Memory B cell (primary cell): Measurements from ENCODE around the gene FLNB.
"Not testable (repeated sequence)": the region's sequence is repeated elsewhere in the genome, so short reads cannot be mapped to it uniquely, and the experiment has no call there.

Source experiments
- ATAC-seq: fragments of 150-1000 bp; cut with Tn5 transposase; 2 replicates; pipeline ENCODE4 v1.10.0; 2021; ENCODE audit warnings: low read depth, mild to moderate bottlenecking, moderate library complexity
- DNase-seq, 2 donors: peaks; one replicate each; pipeline ENCODE4 v3.0.0; 2022; ENCODE audit warnings: low spot score in 2 of 2
- H3K27ac Mint-ChIP-seq: one replicate; pipeline ENCODE4 v1.8.0; 2022; ENCODE audit warnings: mild to moderate bottlenecking, moderate library complexity, mixed read lengths
- H3K27me3 Mint-ChIP-seq: one replicate; pipeline ENCODE4 v1.8.0; 2022; ENCODE audit warnings: mixed read lengths
- H3K36me3 Mint-ChIP-seq: one replicate; pipeline ENCODE4 v1.8.0; 2022; ENCODE audit warnings: mild to moderate bottlenecking, mixed read lengths
- H3K4me1 Mint-ChIP-seq: one replicate; pipeline ENCODE4 v1.8.0; 2022; ENCODE audit warnings: mixed read lengths
- H3K4me3 Mint-ChIP-seq: one replicate; pipeline ENCODE4 v1.8.0; 2022; ENCODE audit warnings: mild to moderate bottlenecking, moderate library complexity, mixed read lengths
- H3K9me3 Mint-ChIP-seq: one replicate; pipeline ENCODE4 v1.8.0; 2022; ENCODE audit warnings: mixed read lengths

FLNB gene

DNA sequence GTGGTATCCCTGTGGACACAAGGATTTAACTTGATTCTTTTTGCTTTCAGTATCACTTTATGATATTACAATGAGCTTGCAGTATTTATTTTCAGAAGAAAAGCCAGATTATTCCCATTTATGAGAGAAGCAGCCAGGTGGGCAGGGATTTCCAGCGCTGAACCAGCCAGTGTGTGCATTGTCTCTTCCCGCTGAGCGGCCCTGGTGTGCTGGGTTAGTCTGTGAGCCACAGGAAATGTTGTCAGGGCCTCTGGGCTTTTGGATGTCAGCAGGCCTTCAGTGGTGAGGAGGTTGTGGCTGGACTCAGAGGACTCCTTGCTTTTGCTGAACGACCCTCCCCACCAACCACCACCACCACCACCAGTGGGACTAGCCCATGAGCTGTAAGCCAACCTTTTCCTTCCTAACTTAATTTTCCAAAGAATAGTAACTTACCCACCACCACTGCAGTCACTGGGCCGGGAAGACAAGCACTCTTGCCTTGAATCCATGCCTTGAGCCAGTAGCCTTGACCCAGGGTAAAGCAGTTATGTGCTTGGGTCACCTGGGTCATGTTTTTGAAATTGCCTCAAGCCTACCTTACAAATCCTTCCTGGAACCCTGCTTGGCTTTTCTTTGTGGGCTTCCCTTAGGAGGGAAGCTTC lies 33.1 kb downstream of the FLNB start:
- Mint-ChIP-seq H3K4me1 (peaks cover 25% of the 10 kb centered on the region), H3K36me3 (peaks cover 3% of the 10 kb centered on the region), H3K4me3 (no peak overlapping the region), H3K27ac (peak overlapping the region; percentile 73), H3K27me3 (no peaks in the 10 kb centered on the region), H3K9me3 (no peaks in the 10 kb centered on the region)
- DNase-seq, result no peak
- ATAC-seq, result no peak

DNA sequence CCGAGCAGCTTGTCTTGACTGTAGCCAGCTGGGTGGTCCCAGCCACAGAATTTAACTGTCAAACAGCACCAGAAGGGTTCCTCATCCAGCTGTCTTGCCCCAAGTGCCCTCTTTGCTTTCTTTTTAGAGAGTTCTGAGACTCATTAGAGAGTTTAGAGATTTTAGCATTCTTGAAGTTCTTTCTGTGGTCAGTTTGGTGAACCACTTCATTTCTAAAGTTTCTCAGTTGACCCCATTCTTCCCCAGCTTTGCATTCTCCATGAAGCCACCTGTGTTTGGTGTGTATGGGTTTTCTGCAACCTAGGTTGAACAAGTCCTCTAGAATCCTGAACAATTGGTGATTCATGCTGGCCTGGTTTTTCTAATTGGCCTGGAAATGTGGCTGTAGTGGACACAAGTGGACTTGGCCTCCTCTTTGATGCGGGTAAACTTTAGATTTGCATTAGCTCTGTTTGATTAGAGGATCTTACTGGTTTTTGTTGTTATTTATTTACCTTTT lies 33.7 kb downstream of the FLNB start:
- H3K27ac Mint-ChIP-seq, result peak overlapping the region; percentile 73
- H3K4me3 Mint-ChIP-seq, result no peak overlapping the region
- DNase-seq, result no peak
- H3K9me3 Mint-ChIP-seq, result no peaks in the 10 kb centered on the region
- H3K27me3 Mint-ChIP-seq, result no peaks in the 10 kb centered on the region
- peaks cover 5% of the 10 kb centered on the region for H3K36me3 Mint-ChIP-seq
- H3K4me1 Mint-ChIP-seq, result peaks cover 28% of the 10 kb centered on the region
- no peak for ATAC-seq

DNA sequence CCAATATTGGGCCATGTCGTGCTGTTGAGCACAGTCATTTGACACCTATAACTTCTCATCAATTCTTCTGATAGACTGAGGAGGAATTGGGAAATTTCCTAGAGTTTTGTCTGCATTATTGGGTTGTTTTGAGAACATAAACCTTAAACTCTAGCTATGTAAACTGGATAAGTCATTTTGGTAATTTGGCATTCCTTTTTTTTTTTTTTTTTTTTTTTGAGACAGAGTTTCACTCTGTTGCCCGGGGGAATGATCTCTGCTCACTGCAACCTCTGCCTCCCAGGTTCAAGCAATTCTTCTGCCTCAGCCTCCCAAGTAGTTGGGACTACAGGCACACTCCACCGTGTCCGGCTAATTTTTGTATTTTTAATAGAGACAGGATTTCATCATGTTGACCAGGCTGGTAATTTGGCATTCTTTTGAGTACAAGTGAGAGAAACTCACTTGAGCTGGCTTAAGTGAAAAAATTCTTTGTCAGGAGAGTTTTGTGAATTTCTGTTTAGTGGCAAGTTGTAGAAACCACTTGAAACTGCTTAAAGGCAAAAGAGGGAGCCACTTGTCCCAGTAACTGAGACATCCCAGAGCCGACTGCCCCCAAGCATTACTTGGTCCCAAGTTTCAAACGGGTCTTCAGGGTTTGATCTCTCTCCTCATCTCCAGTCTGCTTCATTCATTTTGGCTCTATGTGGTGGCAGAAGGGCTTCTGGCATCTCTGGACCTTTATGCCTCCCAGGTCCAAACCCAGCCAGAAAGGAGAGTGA lies 34.9 kb downstream of the FLNB start:
- H3K36me3 Mint-ChIP-seq, result peaks cover 5% of the 10 kb centered on the region
- peaks cover 27% of the 10 kb centered on the region for H3K4me1 Mint-ChIP-seq

DNA sequence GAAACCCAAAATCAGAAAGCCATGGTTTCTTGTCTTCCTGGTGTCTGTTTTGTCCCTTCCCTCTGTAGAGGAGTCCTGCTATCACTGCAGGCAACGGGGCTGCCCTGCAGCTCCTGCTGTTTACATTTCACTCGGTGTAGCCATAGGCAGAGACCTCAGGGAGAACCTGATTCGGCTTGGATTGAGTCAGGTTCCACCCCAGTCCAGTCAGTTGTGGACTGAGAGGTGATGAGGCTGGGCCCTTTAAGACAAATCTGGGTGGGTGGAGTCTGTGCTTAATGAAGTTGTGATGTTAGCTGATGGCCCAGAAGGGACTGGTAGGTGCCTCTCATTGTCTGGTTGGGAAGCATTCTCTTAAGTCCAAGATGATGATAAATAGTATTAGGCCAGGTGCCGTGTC lies 35.7 kb downstream of the FLNB start:
- ATAC-seq (no peak), DNase-seq (no peak)
- Mint-ChIP-seq H3K27me3 (no peaks in the 10 kb centered on the region), H3K4me1 (peaks cover 26% of the 10 kb centered on the region), H3K36me3 (peaks cover 5% of the 10 kb centered on the region), H3K9me3 (no peaks in the 10 kb centered on the region), H3K4me3 (no peak overlapping the region), H3K27ac (no peak overlapping the region)

More for the DNA sequence above, 34.9 kb downstream of the FLNB start:
- Mint-ChIP-seq H3K27me3 (no peaks in the 10 kb centered on the region), H3K4me3 (no peak overlapping the region), H3K27ac (peak overlapping the region; percentile 74), H3K9me3 (no peaks in the 10 kb centered on the region)
- DNase-seq (no peak), ATAC-seq (no peak)

DNA sequence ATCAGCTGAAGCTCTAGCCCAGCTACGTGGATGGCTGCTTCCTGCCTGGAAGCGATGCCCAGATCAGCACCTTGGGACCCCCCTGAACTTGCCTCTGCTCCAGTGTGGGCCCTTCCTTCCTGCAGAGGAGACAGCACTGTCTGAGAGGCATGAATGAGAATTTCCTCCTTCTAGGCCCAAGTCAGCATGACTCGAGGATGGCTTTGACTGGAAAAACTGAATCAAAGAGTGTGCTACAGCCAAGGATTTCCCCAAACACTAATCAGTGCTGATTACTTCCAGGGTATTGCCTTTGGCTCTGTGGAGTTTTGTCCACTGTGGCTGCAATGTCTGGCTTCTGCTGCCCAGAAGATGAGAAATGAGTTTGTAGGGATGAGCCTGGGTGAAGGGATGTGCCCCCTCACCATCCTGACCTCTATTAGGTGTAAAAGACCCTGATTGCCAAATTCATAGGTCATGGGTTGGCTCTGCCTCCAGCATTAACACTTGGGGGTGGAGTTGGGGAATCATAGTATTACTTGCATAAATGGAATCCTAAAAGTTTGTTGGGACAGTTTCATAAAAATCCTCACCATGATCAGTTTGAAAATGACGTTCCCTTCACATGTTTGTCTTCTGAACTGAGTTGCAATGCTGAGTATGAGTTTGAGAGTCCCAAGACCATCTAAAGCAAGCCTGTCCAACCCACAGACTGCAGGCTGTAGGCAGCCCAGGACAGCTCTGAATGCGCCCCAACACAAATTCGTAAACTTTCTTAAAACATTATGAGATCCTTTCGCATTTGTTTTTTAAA lies 36.7 kb downstream of the FLNB start:
- H3K4me3 Mint-ChIP-seq, result no peak overlapping the region
- peaks cover 5% of the 10 kb centered on the region for H3K36me3 Mint-ChIP-seq
- DNase-seq, result no peak
- no peak overlapping the region for H3K27ac Mint-ChIP-seq
- peaks cover 26% of the 10 kb centered on the region for H3K4me1 Mint-ChIP-seq
- no peaks in the 10 kb centered on the region for H3K27me3 Mint-ChIP-seq
- no peak for ATAC-seq
- no peaks in the 10 kb centered on the region for H3K9me3 Mint-ChIP-seq

DNA sequence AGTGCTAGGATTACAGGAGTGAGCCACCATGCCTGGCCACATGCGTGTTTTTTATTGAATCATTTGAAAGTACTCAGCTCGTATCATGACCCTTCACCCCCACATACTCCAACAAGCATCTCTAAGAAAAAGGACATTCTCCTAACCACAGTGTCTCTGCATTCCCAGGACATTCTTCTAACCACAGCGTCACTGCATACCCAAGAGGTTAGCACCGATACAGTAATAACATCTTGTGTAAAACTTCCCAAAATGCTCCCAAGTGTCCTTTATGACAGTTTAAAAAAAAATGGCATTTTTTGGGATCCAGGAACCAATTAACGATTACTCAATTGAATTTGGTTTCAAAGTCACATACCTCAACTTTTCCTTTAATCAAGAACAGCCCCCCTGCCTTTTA lies 39.6 kb downstream of the FLNB start:
- DNase-seq (no peak), ATAC-seq (no peak)
- Mint-ChIP-seq H3K9me3 (no peaks in the 10 kb centered on the region), H3K27ac (no peak overlapping the region), H3K4me1 (peaks cover 23% of the 10 kb centered on the region), H3K27me3 (no peaks in the 10 kb centered on the region), H3K4me3 (no peak overlapping the region), H3K36me3 (peaks cover 5% of the 10 kb centered on the region)

DNA sequence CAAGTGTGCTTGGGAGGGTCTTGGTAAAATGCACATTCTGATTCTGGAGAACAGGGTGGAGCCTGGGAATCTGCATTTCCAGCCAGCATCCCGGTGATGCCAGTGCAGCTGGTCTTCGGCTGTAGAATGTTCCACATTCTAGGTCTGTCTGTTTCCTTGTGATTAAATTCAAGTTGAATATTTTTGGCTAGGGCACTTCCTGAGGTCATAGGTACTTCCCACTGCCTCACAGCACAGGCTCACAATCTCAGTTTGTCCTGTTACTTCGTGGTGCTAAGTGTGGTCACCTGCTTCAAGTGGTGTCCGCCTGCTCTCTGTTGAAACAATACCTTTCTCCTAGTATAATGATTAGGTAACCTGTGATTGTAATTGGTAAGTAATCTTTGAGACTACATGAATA lies 40.1 kb downstream of the FLNB start:
- H3K4me3 Mint-ChIP-seq, result no peak overlapping the region
- peaks cover 5% of the 10 kb centered on the region for H3K36me3 Mint-ChIP-seq
- no peak overlapping the region for H3K27ac Mint-ChIP-seq
- peaks cover 24% of the 10 kb centered on the region for H3K4me1 Mint-ChIP-seq
- DNase-seq (no peak), ATAC-seq (no peak)
- no peaks in the 10 kb centered on the region for H3K27me3 Mint-ChIP-seq
- H3K9me3 Mint-ChIP-seq, result no peaks in the 10 kb centered on the region

DNA sequence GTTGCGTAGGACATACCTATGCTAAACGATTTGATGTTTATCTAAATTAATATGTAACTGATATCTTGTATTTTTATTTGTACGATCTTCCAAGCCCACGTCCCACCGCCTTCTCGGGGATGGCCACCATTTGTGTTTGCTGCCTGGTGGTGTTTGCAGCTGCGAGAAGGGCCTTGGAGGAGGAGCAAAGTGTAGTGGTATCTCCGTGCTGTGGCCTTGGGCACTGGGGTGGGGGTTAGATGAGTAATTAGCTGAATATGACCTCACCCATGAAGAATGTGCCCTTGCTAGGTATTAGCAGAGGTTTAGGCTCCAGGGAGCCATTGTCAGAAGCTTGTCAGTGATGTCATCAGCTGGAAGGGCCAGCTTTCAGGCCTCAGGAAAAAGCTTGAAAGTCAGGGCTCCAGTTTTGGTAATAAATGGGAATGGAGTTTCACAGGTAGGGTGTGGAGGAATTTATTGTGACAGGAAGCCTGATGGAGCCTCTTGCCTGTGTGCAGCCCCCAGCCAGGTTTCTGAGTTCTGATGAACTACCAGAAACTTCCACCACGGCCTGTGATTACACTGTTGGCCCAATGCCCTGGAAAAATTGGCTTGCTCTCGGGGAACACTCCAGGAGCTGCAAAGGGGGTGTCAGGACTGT lies 41.0 kb downstream of the FLNB start:
- Mint-ChIP-seq H3K4me1 (peaks cover 25% of the 10 kb centered on the region), H3K36me3 (peaks cover 7% of the 10 kb centered on the region), H3K27ac (no peak overlapping the region), H3K27me3 (no peaks in the 10 kb centered on the region), H3K9me3 (no peaks in the 10 kb centered on the region), H3K4me3 (no peak overlapping the region)
- ATAC-seq, result no peak
- no peak for DNase-seq

DNA sequence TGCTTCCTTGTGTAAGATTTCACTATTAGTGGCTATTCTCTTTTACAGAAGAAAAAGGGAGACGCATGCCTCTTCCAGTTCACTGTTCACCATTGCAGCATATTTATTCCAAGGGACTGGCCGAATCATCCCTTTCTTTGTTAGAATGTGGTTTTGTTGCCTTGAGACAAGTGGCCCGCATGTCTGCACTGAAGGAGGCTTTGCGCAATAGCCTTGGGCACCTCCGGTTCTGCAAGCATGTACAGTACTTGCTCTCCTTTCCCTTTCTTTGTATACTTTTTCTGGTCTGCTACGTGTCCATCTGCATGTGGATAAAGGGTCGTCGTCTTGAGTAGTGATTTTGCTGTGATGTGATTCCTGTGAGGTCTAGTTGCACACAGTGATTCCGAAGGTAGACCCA lies 43.0 kb downstream of the FLNB start:
- Mint-ChIP-seq H3K27me3 (no peaks in the 10 kb centered on the region), H3K4me1 (peaks cover 24% of the 10 kb centered on the region), H3K27ac (no peak overlapping the region), H3K4me3 (no peak overlapping the region), H3K9me3 (peaks cover 3% of the 10 kb centered on the region), H3K36me3 (peaks cover 7% of the 10 kb centered on the region)
- DNase-seq, result no peak
- ATAC-seq, result no peak

DNA sequence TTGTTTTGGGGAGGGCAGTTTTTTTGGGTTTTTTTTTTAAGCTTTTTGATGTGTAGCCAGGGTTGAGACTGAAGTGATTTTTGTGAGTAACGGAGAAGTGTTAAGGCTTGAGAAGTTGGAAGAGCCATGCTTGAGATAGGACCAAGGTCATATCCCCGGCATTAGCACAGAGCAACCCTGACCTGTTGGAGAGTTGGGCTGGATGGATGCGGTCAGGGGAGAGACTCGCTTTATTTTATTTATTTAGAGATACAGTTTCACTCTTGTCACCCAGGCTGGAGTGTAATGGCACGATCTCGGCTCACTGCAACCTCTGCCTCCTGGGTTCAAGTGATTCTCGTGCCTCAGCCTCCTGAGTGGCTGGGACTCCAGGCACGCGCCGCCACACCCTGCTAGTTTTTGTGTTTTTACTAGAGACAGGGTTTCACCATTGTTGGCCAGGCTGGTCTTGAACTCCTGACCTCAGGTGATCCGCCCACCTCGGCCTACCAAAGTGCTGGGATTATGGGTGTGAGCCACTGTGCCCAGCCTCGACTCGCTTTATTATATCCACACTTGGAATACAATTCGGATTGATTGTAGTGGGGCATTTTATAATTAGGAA lies 43.5 kb downstream of the FLNB start:
- H3K4me1 Mint-ChIP-seq, result peaks cover 21% of the 10 kb centered on the region
- H3K4me3 Mint-ChIP-seq, ATAC-seq, H3K27ac Mint-ChIP-seq, DNase-seq, H3K27me3 Mint-ChIP-seq, H3K36me3 Mint-ChIP-seq, H3K9me3 Mint-ChIP-seq: not testable (repeated sequence)

DNA sequence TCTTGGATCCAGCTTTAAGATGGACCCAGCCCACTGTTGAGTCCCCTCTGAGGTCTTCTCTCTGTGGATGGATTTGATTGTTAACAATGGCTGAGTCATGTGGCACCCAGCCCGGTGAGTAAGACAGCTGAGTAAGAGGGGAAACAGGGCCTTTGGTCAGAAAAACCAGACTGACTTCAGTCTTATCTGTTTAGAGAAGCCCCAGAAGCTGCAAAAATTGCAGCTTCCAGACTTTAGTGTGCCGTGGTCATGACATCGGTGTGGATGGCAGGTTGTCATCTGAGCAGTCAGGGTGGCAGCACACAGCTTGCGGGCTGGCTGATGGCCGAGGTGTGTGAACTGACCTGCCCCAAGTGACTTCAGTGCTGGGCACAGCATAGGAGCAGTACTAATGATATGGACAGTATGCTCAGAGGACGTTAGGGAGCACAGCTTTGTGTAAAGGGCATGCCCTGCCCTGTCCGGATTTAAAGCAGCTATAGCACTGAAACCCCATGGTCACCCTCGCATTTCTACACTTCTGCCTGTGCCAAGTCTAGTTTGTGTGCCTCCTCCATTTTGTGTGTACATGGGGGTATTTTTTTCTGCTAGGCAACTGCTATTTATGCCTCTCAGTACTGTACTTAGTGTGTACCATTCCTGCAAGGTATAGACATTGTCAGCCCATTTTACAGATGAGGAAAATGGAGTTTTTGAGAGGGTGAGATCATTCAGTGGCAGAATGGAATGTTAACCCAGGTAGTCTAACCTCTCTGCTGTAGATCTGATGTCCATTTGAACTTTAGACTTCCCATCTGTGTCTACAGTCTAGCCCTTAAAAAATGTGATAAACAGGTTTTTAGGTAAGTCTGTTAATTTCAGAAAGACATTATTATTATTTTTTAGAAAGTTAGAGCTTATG lies 44.4 kb downstream of the FLNB start:
- no peak for DNase-seq
- H3K36me3 Mint-ChIP-seq, result peaks cover 9% of the 10 kb centered on the region
- H3K27me3 Mint-ChIP-seq, result no peaks in the 10 kb centered on the region
- H3K9me3 Mint-ChIP-seq, result peaks cover 3% of the 10 kb centered on the region
- H3K4me3 Mint-ChIP-seq, result no peak overlapping the region
- H3K27ac Mint-ChIP-seq, result no peak overlapping the region
- ATAC-seq, result no peak
- peaks cover 25% of the 10 kb centered on the region for H3K4me1 Mint-ChIP-seq

DNA sequence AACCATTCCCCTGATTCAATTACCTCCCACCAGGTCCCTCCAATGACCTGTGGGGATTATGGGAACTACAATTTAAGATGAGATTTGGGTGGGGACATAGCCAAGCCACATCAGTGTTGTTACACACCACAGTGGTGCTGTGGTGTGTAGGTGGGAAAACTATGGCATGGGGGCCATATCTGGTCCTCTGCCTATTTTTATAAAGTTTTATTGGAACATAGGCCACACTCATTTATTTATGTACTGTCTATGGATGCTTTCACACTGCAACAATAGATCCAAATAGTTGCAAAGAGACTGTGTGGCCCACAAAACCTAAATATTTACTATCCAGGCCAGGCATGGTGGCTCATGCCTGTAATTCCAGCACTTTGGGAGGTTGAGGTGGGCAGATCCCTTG lies 46.4 kb downstream of the FLNB start:
- ATAC-seq, result no peak
- H3K27ac Mint-ChIP-seq, result no peak overlapping the region
- no peak overlapping the region for H3K4me3 Mint-ChIP-seq
- H3K27me3 Mint-ChIP-seq, result no peaks in the 10 kb centered on the region
- no peak for DNase-seq
- peaks cover 14% of the 10 kb centered on the region for H3K36me3 Mint-ChIP-seq
- H3K4me1 Mint-ChIP-seq, result peaks cover 16% of the 10 kb centered on the region
- H3K9me3 Mint-ChIP-seq, result peaks cover 3% of the 10 kb centered on the region

DNA sequence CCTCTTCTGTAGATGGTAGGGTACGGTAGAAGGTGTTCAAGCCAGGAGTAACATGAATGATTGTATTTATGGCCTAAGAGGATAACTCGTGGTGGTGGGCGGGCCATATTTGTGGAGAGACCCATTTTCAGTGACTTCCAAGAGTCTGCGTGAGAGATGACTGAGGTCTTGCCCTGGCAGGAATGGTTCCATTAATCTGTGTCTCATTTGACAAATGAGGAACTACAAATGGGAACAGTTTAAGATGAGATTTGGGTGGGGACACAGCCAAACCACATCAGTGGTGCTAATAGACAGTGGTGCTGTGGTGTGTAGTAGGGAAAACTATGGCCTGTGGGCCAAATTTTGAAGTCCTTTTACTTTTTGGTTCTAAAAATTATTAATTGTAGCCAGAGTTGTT lies 47.1 kb downstream of the FLNB start:
- ATAC-seq (no peak), DNase-seq (no peak)
- peaks cover 3% of the 10 kb centered on the region for H3K9me3 Mint-ChIP-seq
- no peak overlapping the region for H3K27ac Mint-ChIP-seq
- H3K27me3 Mint-ChIP-seq, result no peaks in the 10 kb centered on the region
- H3K4me3 Mint-ChIP-seq, result no peak overlapping the region
- H3K4me1 Mint-ChIP-seq, result peaks cover 16% of the 10 kb centered on the region
- H3K36me3 Mint-ChIP-seq, result peaks cover 14% of the 10 kb centered on the region
